GM18498 (cell line): ENCODE data around the gene EDRF1.
"Not testable (repeated sequence)": the region's sequence is repeated elsewhere in the genome, so short reads cannot be mapped to it uniquely, and the experiment has no call there.

Experiments
- ATAC-seq: cut with Tn5 transposase; IDR thresholded peaks from one replicate; pipeline ENCODE4 v1.9.1; 2021; ENCODE audit warnings: mild to moderate bottlenecking, moderate library complexity; ENCODE audit not compliant: unreplicated experiment

EDRF1 gene

DNA sequence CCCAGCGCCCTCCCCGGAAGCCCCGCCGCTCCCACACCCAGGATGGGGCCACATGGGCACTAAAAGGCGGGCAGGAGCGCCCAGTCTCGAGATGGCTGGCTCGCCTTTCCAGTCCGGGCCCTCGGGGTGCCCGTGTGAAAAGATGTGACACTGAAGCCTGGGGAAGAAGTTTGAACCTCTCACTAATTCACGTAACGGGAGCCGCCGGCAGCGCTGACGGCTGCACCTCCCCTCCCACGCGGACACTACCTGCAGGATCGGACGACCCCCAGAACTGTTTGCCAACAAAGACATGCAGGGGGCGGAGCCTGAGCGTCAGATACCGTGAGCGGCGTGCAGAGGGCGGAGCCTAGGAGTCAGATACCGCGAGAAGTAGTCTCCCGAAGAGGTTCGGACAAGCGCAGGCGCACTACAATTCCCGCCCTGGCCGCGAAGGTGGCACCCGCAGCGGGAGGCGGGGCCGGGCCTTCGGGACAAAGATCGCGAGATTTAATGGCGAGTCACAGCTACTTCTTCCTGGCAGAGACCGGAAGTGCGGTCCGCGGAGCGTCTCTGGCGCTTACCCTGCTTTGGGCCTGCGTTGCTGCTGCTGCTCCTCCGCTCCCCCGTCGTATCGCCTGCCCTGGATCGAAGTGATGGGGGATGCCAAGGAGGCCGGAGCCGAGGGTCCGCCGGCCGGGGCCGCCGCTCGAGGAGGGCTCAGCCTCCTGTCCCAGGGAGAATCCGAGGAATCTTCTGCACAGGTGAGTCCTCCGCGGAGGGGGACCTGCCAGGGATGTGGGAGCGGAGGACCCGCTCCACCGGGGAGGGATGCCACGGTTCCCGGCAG is at the start of gene EDRF1:
EDRF1 (plus strand) TSS at position 537 of the 829 bp plus-strand sequence; CDS start at position 636, 99 bp downstream.
- ATAC-seq: peak; percentile 89

- no peak for ATAC-seq
Observed at GRCh38 chr10:125672884-125673283, 46.6 kb upstream of the EDRF1 start.

DNA sequence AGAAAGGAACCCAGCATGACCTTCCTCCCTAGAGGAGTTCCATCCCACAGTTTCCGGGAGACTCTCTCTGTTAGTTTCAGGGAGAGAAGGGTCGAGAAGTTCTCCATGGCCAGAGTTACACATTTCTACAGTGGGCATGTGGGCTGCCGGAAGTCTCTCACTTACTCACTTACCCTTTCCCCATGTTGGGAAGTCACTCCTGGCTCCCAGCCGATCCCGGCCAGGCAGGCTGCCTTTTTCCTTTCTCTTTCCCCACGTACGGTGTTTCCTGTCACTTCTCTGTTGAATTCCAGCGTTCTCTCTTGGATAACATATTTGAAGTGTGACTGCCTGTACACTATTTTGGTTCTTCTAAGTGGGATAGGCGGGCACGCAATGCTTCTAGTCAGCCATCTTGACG is 40.1 kb upstream of the EDRF1 start:
- no peak for ATAC-seq

DNA sequence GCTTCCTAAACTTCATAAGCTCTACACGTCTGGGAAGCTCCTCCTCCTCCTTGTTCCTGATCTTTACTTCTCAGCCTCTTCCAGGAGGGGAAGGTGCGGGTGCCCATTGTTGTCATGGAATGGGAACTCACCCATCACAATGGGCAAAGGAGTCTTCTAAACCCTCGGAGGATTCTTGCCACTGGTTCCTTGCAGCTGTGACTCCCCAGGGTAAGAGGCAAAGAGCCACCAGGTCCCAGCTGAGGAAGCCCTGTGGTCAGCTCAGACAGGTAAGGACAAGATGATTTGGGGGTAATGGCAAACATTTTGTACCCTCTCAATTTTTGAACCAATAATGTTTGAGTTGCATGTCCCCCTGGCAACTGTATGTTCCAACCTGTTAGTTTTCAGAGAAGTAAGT is 36.4 kb upstream of the EDRF1 start, which contains the start of gene TEX36:
TEX36 (minus strand) TSS at position 101 of the 400 bp plus-strand sequence. CDS start 174 bp downstream, outside the sequence.
- ATAC-seq: no peak

DNA sequence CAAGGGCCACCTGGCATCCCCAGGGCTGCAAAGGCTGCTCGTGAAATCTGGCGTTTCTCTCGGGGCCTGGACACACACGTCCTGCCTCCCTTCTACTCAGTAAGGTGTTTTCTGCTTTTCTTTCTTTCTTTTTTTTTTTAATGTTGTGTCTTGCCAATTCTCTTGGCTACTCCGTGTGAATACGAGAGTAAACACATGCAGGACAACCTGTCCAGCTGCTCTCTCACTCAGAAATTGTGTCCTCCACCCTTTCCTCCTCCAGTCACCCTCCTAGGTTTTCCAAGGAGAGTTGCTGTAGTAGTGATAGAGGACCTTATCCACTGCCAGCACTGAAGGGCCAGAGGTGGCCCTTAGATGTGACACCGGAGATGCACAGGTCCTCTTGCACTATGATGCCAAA is 35.7 kb upstream of the EDRF1 start:
- ATAC-seq: no peak

DNA sequence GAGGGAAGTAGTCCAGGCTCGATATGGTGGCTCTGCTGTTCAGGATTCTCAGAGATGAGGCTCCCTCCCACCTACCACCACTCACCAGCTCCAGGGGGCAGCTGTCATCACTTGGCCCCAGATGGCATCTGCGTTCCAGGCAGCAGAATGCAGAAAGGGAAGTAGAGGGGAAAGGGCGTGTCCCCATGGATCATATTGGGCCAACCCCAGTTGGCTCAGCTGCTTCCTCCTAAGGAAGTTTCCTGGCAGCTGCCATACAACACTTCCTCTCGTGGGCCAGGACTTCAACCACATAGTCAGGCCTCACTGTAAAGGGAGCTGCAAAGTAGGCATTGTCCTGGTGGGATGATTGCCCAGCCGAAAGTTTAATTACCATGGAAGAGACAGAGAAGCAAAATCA is 34.9 kb upstream of the EDRF1 start:
- no peak for ATAC-seq

DNA sequence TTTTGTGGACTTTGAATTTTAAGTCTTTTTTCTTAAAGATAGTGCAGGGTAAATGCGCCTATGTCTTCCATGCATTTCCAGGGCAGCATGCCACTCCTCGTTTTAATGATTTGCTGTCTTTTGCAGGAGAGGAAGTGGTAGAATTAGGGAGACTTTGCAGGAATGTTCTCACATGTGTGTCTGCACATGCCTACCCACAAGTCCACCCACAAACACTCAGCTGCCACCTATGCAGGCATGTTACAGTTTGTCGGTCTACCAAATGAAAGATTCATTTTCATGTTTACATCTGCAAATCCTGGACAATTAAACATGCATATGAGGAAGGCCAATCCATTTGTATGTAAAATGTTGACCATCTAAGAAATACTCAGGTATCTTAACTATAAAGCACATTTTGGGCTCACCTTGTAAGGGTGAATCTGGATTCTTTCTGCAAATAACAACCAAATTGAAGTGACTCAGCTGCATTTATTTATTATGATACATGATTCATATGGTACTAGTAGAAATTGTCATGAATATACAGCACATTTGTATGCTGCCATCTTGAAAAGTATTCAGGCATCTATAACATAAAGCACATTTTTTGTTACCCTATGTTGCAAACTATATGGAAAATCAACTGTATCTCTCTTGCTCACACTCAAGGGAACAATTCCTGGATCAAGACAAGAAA is 31.9 kb upstream of the EDRF1 start:
- ATAC-seq: no peak

DNA sequence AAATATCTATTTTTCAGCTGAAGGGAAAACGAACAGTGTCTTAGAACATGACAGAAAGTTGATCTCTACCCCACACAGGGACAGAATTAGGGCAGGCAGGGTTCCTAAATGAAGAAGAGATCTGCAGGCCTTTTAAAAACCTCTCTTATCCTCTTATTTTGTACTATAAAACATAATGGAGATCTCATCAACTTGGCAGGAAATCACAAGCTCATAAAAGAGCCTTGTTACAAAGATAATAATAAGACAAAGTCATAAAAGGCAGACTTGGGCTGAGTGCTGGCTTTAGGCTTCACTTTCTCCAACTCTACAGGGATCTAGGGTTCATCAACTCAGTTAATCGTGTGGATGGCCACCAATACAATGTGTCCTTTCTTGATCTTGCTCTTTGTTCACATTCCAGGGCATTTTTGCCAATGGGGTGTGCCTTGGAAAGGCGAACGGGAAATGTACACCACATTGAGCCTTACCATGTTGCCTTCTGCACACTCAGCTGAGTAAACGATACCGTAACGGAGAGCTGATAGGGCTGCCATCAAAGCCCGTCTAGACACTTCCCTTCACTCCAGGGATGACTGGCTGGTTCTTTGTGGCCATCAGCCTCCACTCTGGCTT is 29.4 kb upstream of the EDRF1 start:
- no peak for ATAC-seq

DNA sequence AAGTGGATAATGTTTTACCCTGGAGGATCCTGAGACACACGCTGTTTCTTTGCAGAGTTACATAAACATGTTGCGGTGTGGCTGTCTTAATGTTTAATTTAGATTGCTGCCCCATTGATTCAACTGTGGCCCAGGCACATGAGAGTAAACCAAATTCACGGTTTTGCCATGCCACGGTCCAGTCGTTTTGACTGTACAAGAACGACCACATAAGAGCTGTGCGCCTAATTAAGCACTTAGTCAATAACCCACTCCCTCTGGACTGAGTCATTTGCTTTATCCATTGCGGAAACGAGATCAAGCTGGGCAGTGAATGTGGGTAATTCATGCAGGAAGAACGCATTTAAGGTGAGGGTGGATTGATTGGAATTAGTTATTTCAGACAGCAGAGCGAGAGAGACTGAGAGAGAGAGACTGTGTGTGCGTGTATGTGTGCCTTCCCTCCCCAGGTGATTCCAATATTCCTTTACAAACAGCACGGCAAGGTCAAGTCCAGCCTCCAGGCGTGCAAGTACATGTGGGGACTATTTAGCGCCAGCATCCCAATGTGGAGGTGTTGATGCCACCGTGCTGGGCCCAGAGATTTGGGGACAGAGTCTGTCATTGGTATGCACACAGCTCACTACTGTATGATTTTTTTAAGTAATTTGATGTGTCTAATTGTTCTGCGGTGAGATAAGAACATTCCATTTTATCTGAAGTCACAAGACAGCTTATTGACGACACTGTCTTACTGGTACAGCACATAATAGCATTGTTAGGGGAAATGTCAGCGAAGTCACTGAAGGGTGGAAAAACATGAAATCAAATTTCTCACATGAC is 28.1 kb upstream of the EDRF1 start:
- ATAC-seq: no peak

DNA sequence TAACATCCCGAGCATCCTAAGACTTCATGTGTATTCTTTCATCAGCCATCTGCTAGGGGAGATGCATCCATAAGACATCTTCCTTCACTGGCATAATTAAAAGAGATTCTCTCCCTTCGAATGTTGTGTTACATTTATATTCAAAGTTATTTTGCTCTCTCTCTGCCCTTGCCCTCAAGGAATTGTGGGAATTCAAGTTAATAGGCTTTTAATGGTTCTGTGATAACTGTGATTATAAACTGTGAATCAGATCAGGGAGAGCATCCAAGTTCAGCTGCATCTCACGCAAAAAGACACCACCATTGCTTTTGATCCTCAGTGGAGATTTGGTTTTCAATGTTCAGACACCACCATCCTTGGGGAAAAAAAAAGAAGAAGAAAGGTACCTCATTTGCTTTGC is 27.3 kb upstream of the EDRF1 start:
- no peak for ATAC-seq

GRCh38 chr10:125692601-125693523 is 26.6 kb upstream of the EDRF1 start:
- ATAC-seq: no peak

GRCh38 chr10:125693524-125693847 is 26.0 kb upstream of the EDRF1 start:
- ATAC-seq: no peak

DNA sequence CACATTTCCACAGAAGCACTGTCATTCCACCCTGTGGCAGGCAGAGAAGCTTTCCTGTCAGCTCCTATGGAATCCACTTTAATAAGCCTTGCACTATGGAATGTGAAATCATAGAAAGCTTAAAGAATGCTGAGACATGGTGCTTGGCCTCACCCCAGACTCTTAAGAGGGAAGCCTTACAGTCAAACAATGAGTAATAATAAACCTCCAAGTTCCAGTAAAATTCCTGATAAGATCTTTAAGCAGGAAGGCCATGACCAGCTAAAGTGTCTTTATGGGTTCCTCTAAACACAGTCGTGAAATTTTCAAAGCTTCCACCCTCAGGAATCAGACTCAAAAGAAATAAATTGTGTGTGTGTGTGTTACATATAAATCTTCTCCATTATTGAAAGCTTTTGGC is 24.6 kb upstream of the EDRF1 start:
- ATAC-seq: no peak

DNA sequence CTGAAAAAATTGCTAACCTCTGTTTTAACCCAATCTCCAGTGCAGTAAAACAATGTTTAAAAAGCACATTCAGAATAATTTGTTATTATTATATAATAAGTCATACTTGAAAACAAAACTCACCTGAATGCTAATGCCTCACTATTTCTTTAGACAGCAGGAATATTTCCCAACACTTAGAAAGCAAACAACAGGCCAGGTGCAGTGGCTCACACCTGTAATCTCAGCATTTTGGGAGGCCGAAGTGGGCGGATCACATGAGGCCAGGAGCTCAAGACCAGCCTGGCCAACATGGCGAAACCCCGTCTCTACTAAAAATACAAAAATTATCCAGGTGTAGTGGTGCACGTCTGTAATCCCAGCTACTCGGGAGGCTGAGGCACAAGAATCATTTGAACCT is 22.6 kb upstream of the EDRF1 start:
- ATAC-seq: not testable (repeated sequence)

DNA sequence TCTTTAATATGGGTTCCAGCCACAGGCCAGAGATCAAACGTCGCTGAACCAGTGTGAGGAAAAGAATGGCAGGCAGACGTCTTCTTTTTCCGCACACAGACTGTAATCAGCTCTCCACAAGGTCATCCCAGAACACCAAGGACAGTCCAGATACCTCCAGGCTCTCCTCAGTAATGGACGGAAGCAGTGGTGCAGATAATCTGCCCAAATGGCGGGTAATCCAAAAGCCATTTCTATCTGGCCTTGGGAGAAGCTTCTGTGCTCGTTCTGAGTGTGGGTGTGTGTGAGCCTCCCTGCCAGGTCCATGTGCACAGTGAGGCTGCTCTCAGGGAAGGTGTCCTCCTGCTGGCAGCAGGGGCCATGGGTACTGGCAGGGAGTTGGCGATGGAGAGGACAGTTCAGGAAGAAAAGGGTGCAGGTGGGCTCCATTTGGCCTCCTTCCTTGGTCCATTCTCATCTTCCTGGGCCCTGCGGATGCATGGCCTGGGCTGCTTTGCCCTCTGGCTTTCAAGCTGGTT is 21.0 kb upstream of the EDRF1 start:
- no peak for ATAC-seq

- ATAC-seq: no peak
Observed at GRCh38 chr10:125699562-125700143, 19.9 kb upstream of the EDRF1 start.

DNA sequence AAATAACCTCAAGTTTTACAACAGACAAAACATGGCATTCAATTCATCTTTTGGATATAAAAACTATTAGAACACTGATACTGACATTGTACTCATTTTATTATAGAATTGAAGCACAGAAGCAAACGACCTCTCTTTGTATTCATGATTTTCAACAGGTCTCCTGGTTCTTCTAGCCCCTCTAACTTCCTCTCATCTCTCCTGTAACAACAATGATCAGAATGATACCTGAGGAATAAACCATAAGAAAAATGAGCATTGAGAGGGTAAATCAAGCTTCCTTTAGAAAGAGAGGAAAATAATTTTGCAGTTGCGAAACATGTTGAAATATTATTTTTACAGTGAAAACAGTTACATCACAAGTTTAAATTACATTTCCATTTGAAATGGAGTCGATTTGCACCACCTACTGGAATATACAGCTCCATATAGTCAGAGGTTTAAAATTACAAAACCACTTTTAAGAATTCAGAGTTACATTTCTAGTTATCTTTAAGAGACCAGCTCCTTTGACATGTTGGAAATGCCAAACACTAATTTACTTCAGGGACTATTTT is 19.1 kb upstream of the EDRF1 start:
- no peak for ATAC-seq

DNA sequence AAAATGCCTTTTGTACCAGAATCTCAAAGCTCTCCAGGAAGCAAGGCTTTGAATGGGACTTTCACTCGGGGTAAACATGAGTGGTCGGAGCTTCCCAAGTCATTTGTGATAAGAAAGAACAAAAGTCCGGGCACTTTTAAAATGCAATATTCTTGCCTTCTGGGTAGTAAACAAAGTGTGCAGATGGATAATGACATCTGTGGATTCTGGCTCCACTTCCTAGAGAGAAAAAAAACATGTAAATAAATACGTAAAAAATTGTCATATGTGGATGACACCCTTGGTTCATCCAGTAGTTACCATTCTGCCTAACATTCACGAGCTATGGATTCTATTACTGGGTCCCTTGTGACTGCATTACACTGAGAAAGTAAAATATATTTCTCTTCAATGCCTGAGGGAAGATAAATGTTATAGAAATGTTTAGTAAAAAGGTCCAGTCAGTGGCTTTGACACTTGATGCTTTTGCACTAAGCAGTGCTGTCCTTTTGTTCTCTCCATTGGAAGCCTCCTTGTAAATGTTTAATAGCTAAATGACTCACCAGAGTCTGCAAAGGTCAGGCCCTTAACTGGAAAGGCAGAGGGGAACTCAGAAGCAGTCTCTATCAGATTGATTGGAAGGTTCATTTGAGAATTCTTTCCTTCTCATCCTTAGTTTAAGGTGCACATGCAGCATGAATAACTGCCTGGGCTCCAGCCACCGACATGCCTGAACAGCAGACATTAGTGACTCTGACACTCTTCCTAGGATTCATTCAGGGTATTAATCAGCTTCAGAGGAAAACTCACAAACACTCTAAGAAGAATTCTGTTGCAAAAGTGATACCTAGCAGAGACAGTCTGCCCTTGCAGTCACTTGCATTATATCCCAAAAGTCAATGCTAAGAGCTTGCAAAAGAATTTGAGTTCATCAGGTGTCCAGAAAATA is 11.7 kb upstream of the EDRF1 start:
- no peak for ATAC-seq
